22Rv1 (cell line): Measurements from ENCODE around the gene PERM1.

Experiments used
- ZFX ChIP-seq: fragments of 450-650 bp; IDR thresholded peaks from 2 replicates; pipeline ENCODE4 v1.6.1; 2017; ENCODE audit warnings: antibody characterized with exemption, borderline replicate concordance
- TF ChIP-seq, protein P1 (sequence below): fragments of 450-650 bp; IDR thresholded peaks from 2 replicates; pipeline ENCODE4 v1.5.1; 2017; ENCODE audit warnings: mild to moderate bottlenecking

DNA sequence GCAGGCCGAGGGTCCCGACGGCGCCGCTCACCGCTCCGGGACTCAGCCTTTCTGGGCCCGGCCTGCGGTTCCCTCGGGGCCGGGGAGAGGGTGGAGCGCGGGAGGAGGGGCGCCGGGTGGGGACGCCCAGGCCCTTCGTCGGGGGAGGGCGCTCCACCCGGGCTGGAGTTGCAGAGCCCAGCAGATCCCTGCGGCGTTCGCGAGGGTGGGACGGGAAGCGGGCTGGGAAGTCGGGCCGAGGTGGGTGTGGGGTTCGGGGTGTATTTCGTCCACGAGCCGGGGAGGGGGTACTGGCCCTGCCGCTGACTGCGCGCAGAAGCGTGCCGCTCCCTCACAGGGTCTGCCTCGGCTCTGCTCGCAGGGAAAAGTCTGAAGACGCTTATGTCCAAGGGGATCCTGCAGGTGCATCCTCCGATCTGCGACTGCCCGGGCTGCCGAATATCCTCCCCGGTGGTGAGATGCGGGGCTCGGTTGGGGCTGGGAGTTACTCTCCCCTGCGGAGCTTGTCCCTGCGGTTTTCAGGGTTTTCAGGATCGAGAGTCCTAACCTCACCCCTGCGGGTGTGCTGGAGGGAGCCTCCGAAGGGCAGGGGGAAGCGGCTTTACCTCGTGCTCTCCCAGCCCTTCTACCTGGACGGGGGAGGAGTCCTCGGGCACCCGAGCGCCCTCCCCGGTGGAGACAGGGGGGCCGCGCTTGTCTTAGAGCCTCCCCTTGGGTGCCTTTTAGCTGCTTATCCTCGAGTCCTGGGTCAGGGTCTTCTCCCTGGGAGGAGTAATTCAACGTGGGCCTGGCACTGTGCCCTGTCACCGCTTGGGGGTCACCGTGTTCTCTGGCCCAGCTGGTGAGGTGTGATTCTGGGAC lies 56.1 kb downstream of the PERM1 start:
- TF ChIP-seq, protein P1, sequence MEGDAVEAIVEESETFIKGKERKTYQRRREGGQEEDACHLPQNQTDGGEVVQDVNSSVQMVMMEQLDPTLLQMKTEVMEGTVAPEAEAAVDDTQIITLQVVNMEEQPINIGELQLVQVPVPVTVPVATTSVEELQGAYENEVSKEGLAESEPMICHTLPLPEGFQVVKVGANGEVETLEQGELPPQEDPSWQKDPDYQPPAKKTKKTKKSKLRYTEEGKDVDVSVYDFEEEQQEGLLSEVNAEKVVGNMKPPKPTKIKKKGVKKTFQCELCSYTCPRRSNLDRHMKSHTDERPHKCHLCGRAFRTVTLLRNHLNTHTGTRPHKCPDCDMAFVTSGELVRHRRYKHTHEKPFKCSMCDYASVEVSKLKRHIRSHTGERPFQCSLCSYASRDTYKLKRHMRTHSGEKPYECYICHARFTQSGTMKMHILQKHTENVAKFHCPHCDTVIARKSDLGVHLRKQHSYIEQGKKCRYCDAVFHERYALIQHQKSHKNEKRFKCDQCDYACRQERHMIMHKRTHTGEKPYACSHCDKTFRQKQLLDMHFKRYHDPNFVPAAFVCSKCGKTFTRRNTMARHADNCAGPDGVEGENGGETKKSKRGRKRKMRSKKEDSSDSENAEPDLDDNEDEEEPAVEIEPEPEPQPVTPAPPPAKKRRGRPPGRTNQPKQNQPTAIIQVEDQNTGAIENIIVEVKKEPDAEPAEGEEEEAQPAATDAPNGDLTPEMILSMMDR, result no peak
- TF ChIP-seq ZFX, result no peak
